HG03060 (cell line): Measurements from ENCODE around the gene PTH1R.
"Not testable (repeated sequence)": the region's sequence is repeated elsewhere in the genome, so short reads cannot be mapped to it uniquely, and the experiment has no call there.

Experiments used
- ATAC-seq: cut with Tn5 transposase; IDR thresholded peaks from one replicate; pipeline ENCODE4 v1.9.1; 2021; ENCODE audit warnings: low read depth, moderate number of reproducible peaks; ENCODE audit not compliant: unreplicated experiment

Gene PTH1R

DNA sequence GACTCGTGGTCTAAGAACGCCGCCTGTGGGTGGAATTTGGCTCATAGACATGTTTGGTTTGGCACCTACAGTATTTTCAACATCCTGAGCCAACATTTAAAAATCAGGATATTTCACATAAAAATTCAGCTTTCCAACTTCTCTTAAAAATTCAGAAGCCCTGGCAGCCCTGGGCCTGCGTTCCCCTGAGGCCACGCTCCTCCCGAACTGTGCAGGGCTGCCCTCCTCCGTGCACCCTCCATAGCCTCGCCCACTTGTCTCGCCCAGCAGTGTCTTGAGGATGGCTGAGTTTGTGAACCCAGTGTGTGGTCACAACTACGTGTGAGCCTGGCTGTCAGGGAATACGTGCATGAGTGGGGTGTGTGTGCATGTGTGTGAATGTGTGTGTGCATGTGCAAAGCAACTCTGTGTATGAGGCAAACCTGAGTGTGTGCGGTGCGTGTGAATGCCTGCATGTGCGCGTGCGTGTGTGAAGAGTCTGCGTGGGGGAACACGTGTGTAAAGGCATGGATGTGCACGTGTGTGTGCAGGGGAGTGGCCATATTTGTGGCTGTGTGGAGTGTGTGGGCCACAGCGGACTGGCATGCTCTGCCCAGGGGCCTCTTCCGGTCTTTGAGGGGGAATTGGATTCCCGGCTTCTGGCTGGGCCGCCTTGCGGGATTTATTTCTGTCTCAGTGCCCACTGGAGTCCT is 30.9 kb downstream of the PTH1R start:
- no peak for ATAC-seq

DNA sequence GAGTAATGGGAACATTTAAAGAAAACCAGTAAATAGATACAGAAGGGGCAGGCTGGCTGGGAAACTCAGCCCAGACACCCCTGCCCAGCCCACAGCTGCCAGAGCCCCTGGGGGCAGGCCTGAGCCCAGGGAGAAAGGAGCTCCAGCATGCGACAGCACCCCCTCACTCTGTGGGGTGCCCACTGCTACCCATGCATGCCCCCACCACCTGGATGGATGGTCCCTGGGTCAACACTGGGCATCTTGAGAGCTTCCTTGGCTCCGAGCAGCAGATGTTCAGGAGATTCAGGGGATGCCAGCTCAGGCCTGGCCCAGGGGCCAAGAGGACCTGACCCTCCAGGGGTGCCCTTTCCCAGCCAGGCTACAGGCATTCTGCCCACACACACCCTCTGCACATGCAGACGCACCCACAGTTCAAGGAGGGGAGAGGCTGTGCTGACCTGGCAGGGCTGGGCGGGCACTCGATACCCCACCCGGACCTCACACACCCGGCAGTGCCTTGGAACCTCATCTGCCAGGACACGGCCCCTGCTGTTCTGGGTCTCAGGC is 31.5 kb downstream of the PTH1R start:
- ATAC-seq = no peak

DNA sequence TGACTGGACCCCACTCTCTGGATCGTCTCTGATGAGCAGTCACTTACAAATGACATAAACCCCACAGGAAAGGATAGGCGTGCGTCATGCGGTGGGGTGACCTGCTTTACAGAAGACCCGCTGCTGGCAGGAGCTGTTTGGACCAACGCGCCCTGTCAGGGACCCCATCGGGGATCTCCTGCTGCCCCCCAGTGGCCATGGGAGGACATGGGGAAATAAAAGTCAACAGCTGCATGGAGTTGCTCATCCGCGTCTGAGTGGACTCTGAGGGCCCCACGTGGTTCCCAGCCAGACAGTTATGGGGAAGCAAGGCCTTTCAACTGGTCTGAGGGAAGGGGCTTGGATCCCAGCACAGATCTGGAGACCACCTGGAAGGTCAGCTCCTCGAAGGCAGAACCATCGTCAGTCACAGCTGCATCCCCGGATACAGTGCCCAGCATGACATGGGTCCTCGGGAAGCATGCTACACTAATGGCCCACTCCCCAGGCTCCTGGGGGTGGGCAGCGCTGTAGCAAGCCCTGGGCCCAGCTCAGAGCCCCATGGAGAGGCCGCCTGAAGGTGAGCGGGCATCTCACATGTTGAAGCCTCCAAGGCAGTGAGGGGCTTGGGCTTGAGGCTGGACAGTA is 32.1 kb downstream of the PTH1R start:
- no peak for ATAC-seq

DNA sequence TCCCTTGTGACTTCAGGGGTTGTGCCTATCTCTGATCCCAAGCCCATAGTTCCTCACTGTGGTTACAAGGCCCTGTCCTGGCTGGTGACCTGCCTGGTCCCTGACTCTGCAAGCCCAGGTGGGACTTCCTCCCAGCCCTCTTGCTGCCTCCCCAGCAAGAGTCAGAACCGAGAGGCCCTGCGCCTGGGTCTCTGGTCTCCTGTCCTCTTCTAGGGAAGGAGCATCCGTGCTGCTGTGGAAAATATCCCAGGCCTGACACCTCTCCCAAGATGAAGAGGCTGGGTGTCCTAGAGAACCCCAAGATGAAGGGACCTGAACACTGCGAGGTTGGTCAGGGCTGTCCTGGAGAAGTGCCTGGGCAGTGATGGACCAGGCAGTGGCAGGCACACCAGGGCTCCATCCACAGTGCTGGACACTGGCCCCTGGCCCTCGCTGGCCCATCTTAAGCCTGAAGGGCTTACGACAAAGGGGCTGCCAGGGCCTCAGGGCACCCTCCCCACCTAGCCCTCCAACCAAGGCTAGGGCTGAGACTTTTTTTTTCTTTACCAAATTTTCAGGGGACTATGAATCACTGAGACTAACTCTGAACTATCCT is 32.7 kb downstream of the PTH1R start:
- ATAC-seq = no peak

DNA sequence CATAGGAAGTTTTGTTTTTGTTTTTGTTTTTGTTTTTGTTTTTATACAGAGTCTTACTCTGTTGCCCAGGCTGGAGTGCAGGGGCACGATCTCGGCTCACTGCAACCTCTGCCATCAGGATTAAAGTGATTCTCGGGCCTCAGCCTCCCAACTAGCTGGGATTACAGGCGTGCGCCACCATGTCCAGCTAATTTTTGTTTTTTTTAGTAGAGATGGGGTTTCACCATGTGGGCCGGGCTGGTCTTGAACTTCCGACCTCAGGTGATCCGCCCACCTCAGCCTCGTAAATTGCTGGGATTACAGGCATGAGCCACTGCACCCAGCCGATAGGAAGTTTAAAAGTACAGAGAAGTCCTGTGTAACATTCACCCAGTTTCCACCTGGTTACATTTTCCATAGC is 33.4 kb downstream of the PTH1R start:
- not testable (repeated sequence) for ATAC-seq

DNA sequence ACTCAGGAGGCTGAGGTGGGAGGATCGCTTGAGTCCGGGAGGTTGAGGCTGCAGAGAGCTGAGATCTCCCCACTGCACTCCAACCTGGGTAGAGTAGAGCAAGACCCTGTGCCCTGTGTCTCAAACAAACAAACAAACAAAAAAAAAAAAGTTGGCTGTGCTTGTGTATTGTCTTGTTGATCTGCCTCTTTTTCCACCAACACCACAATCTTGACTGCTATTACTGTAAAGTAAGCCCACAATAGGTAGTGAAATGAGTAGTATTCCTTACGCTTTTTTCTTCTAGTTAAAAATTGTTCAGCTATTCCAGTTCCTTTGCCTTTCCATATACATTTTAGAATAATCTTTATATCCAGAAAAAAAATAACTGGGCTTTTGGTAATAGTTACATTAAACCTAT is 35.5 kb downstream of the PTH1R start:
- ATAC-seq = no peak

DNA sequence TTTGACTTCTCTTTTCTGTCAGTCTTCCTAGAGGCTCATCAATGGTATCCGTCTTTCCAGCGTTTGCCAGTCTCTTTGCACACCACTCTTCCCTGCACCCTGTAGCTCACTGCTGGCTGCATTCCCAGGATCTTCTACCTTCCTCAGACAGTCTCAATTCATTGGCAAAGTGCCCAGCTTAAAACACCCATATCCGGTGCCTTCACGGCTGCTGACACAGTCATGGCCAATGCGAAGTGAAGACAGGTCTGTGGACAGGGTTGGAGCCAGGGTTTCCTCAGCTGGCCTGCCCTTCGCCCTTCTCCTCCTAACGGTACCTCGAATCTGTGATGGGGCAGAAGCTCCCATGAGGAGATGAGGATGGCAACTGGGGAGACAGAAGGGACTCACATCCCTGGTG is 36.1 kb downstream of the PTH1R start:
- no peak for ATAC-seq

DNA sequence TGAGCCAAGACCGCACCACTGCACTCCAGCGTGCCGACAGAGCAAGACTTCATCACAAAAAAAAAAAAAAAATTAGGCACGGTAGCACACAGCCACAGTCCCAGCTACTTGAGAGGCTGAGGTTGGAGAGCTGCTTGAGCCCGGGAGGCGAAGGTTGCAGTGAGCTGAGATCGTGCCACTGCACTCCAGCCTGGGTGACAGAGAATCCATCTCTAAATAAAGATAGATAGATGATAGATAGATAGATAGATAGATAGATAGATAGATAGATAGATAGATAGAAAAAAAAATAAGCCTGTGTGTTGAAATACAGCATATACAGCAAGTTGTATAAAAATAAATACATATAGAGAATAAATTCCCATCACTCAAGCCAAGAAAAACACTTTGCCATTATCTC is 37.3 kb downstream of the PTH1R start:
- no peak for ATAC-seq

DNA sequence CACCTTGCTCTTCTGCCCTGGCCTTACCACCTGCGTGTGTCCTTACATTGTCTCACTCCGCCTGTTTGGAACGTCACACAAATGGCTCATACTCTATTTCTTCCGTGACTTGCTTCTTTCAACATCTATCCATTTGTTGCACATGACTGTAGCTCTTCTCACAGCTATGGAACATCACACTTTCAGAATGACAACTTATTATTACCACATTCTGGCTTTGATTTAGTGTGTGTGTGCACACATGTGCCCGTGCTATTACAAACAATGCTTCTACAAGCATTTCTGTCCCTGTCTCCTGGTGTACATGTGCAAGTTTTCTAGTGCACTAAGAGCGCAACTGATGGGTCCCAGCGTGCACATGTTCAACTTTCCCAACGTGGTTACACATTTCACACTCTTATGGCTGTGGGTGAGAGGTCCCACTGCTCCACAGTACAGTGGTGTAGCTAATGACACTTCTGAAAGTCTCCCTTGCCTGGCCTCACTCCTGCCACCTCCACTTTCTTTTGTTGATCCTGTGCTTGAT is 37.8 kb downstream of the PTH1R start:
- ATAC-seq = no peak

DNA sequence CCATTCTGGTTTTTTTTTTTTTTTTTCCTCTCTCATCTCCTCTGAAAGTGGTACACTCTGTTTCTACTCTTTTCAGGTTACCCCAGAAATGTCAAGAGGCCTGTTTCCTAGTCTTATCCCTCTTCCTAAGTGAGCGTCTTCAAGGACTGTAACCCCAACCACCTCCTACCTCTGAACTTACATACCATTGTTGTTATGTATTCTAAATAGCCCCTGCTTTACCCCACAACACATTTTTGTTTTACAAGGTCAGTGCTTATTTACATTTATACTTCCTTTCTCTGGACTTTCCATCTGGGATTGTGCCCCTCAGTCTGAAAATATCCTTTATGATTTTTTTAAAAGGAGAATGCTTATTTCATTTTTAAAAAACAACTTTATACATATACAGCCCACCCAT is 38.8 kb downstream of the PTH1R start:
- no peak for ATAC-seq

DNA sequence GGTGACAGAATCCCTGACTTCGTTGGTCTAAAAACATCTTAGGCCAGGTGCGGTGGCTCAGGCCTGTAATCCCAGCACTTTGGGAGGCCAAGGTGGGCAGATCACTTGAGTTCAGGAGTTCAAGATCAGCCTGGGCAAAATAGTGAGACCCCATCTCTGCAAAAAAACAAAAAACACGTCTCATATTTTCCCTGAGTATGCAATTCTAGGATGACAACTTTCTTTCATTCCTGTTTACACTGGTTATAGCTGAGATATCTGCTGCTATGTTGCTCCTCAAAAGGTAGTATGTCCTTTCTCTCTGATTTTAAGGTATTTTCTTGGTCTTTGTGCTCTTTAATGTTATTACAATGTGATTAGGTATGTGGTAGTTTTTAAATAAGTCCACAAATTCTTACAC is 39.3 kb downstream of the PTH1R start:
- ATAC-seq = no peak

DNA sequence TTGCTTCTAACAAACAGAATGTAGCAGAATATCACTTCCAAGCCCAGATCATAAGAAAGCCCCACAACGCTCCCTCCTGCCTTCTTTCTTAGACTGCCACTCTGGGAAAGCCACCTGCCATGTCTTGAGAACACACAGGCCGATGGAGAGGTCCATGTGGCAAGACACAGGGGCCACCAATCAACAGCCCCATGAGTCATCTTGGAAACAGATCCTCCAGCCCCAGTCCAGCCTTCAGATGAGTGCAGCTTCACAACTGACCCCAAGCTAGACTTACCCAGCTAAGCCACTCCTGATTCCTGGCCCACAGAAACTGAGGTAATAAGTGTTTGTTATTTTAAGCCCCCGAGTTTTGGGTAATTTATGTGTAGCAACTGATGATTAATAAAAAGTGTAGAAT is 39.7 kb downstream of the PTH1R start:
- no peak for ATAC-seq

DNA sequence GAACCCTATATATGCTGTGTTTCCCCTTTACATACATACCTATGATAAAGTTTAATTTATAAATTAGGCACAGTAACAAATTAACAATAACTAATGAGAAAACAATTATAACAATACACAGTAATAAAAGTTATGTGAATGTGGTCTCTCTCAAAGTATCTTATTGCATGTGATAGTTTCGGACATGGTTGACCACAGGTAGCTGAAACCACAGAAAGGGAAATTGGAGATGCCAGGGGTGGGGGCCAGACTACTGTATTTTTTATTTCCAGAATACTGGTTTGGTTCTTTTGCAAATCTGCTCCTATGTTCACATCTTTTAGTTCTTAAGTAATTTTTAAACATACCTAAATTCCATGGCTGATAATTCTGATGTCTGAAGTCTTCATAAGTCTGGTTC is 40.7 kb downstream of the PTH1R start:
- ATAC-seq = no peak

DNA sequence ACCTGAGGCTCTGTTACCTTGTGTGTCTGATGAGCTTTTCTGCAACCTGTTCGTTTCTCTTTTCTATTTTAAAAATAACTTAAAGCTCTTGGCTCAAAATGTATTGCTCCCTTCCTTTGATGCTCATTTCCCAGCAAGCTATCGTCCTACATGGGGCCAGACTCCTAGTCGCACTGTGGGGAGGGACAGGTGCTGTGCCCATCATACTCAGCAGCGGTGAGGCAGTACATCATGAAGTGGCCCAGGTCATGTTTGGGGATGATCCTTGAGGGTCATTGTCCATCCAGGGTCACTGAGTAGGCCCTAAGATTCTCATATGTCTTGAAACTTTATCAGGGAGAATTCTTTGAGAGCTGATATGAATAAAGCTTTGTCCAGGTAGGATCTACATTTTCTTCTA is 41.1 kb downstream of the PTH1R start:
- no peak for ATAC-seq

DNA sequence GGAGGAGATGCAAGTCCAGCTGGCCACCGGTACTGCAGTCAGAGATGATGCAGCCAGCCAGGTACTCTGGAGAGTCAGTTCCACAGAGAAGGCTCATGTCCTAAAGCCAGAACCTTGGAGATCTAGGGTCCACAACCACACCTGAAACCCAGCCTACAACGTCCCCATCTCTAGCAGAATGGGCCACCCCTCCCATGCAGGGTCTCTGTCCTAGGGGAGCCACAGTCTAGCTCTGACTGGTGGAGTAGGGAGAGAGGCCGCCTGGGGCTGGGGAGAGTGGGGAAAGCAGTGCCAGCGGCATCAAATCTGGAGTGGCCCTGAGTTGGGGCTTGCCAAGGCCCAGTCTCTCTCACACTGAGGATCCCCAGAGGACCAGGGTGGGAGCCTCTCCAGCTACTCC is 43.5 kb downstream of the PTH1R start:
- no peak for ATAC-seq

DNA sequence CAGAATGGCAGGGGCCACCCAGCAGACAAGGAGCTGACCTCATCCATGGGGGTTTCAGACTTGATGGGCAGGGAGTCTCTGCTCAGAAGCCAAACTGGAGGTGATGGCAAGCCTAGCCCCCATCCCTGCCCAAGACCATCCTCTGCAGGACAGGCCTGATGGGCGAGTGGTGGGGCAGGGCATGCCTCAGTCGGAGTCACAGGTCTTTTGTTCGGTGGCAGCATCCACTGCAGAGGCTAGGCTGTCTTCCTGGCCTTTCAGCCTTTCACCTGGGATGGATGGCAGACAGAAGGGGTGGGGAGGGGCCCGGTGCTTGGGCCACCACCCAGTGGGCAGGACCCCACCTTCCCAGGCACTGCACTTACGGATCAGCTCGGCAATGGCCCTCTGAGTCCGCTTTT is 44.4 kb downstream of the PTH1R start:
- ATAC-seq = no peak

DNA sequence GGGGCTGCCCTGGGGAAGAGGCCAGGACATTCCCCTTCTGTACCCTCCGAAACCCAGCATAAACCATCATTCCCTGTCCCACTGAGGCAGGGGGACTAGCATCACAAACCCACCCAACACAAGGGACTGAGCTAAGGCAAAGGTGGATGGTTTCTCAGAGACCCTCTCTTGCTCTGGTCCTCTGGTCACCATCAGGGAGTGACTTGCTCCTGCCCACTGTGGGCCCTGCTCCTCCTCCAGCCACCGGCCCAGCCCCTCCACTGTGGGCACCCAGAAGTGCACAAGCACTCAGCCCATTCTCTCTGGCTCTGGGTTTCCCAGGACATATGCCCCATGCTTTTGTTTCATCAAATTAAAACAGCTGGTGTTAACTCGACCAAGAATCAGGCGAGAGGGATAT is 44.9 kb downstream of the PTH1R start:
- ATAC-seq = no peak

DNA sequence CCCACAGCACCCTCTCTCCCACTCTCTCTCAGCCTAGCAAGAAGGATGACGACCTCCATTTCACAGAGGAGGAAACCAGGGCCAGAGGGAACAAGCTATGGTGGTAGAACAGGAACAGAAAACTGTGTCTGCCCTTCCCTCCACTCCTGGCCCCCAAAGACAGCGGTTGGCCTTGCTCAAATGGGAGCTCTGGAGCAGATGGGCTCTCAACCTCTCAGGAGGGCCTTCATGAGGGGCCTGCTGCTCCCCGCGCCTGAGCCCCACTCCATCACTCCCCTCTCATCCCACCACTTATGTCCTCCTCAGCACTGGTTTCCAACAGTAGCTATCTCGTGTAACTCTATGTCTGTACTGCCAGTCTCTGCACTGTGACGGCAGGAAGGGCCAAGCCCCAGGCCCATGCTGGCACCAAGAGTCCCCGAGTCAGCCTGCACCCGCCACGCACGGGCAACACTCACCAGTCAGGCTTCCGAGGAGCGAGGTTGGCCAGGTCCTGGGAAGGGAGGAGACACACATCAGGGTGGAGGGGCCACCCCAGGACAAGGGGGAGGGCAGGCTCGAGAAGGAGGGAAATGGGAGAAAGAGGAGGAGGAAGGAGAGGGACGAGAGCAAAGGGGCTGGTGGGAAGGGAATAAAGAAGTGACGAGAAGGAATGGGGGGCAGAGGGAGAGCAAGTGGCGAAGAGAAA is 45.5 kb downstream of the PTH1R start:
- ATAC-seq = no peak

DNA sequence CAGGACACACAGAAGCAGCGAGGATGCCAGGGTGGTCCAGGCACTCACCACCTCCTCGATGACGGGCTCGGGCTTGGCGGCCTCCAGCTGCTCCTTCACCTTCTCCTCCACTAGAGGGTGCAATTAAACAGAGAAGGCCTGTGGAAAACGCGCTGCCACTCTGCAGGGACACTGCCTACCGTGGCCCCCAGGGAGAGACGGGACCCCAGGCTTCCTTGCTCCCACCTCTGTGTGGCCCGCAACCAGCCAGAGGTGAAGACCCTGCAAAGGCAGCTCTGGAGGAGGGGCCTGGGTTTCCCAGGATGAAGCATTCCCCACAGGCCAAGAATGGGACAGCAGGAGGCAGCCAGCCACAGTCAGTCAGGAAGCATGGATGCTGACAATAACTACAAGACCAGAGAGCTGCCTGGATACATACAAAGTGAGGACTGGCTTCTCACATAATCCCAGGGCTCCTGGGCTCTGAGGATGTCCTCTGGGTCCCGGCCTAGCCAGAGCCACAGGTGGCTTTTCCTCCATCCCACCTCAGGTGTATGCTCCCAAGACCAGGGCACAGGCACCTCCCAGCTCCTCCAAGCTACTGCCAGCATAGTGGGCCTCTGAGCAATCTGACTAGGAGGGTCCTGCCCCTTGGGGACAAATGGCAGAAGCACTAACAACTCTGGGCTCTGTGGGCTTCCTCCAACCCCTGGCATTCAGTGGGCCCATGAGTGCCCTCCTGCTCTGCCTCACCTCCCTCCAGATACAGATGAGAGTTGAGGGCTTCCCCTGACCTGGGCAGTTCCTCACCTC is 46.2 kb downstream of the PTH1R start:
- ATAC-seq = no peak

DNA sequence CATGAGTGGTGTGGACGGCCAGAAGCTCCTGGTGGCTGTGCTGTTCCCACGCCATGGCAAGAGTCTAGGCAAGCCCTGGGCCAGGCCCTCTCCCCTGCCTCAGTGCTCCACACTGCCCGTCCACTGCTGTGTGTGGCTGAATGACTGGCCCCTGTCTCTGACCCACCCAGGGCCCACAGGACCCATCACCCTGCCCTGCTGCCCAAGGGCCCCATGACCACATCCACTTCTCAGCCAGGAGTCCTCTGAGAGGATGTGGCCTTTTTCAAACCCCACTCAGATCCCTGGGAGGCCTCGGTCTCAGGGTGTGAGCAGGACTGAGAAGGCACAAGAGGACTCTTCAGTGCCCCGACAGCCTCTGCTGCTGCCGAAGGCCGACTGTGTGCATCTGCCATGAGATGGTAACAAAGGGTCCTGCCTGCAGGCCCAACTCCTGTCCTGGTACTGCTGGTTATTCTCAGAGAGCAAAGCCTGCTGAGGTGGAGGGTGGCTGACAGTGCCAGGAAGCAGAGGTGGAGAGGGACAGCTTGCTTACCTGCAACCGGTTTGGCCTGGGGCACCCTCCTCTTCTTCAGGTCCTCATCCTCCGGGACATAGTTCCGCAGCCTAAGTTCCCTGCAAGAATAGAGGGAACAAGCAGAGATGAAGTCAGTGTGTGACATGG is 47.5 kb downstream of the PTH1R start:
- ATAC-seq = no peak
